GM12874 (cell line): ENCODE results near the gene RAMP3.

Source experiments
- TF ChIP-seq, protein P1 (sequence below): IDR thresholded peaks from 2 replicates; pipeline ENCODE4 v1.5.1; 2011; ENCODE audit warnings: low read depth, mild to moderate bottlenecking, control low read depth, low read length, moderate library complexity; ENCODE audit not compliant: insufficient read depth

RAMP3 gene

DNA sequence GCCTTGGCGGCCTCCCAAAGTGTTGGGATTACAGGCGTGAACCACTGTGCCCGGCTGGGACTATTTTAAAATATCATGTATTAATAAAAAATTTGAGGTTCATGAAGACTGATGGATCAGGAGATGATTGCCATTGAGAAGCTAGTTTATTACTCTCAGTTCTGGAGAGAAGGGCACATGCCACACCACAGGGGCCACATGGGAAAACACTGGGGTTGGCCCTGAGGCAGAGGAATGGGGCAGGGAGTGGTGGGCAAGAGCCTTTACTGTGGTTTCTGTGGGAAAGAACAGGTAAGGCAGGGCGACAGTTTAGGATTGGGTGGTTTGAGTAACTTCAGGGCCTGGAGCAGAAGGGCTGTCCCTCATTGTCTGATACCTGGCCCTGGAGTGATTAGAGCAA, 39.3 kb upstream of the RAMP3 start:
- TF ChIP-seq, protein P1, sequence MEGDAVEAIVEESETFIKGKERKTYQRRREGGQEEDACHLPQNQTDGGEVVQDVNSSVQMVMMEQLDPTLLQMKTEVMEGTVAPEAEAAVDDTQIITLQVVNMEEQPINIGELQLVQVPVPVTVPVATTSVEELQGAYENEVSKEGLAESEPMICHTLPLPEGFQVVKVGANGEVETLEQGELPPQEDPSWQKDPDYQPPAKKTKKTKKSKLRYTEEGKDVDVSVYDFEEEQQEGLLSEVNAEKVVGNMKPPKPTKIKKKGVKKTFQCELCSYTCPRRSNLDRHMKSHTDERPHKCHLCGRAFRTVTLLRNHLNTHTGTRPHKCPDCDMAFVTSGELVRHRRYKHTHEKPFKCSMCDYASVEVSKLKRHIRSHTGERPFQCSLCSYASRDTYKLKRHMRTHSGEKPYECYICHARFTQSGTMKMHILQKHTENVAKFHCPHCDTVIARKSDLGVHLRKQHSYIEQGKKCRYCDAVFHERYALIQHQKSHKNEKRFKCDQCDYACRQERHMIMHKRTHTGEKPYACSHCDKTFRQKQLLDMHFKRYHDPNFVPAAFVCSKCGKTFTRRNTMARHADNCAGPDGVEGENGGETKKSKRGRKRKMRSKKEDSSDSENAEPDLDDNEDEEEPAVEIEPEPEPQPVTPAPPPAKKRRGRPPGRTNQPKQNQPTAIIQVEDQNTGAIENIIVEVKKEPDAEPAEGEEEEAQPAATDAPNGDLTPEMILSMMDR: no peak

DNA sequence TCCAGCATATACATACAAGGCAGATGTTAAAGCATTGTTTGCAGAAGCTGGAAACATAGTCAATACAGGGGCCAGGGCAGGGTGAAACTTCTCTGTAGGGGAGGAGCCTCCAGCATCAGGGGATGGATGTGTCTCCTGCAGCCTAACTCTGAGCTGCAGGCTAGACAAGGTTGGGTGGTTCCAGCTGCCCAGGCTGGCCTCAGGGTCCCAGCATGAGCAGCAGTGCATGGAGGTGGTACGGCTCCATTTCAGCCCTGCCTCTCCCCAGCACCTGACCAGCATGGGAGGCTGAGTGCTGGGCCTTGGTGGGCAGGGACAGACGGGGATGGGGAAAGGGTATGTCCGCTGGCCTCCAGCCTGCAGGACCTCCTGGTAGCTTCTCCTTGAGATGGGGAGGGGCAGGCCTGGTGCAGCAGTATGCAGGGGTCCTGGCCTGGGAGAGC, 38.7 kb upstream of the RAMP3 start:
- TF ChIP-seq, protein P1: no peak

DNA sequence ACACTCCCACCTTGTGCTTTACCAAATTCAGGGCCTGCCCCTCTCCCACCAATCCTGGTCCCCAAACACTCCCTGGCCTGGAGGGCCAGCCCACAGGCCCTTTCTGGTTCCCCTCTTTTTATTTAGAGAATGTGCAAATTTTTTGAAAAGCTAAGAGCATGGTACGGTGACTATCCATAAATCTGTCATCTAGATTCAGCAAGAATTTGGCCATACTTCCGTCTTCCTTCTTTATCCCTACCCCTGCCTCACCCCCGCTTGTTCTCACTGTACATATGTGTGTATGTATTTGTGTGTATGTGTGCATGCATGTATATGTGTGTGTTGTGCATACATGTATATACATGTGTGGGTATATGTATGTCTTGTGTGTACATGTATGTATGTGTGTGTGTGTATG, 38.0 kb upstream of the RAMP3 start:
- TF ChIP-seq, protein P1: no peak

DNA sequence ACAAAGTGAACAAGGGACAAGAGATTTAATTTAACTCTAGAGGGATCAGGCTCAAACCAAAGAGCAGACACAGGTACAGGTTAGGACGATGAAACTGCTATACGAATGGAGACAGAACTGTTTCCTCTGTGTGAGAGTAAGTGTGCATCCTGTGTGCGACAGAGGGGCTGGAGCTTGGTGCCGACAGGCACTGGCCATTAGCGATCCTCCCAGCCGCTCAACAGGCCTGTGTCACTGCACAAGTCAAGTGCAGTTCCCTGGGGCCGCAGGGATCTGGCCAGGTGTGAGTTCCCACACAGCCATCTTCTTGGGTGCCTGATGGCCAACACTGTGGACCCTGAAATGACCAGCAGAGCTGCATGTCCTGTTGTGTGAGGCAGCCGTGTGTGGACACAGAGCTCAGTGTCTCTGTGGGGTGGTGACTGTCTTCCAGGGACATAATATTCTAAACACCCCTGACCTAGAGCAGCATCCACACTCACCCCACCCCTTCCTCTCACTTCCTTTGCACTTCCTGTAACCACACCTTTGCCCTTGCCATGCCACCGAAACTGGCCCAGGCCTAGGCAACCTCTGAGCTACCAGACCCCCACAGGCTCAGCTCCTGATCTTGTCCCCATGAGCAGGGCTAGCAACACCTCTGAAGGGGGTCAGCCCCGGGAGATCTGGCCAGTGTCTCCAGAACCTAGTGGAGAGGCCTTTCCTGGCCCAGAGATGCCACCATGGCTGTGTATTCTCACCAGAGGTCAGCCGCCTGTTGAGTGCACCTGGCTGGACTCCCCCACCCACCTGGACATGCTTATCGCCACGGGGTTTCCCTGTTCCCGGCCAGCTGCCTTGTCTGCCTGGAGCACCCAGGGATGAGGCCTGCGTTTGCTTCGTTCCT, 34.4 kb upstream of the RAMP3 start:
- TF ChIP-seq, protein P1: no peak

DNA sequence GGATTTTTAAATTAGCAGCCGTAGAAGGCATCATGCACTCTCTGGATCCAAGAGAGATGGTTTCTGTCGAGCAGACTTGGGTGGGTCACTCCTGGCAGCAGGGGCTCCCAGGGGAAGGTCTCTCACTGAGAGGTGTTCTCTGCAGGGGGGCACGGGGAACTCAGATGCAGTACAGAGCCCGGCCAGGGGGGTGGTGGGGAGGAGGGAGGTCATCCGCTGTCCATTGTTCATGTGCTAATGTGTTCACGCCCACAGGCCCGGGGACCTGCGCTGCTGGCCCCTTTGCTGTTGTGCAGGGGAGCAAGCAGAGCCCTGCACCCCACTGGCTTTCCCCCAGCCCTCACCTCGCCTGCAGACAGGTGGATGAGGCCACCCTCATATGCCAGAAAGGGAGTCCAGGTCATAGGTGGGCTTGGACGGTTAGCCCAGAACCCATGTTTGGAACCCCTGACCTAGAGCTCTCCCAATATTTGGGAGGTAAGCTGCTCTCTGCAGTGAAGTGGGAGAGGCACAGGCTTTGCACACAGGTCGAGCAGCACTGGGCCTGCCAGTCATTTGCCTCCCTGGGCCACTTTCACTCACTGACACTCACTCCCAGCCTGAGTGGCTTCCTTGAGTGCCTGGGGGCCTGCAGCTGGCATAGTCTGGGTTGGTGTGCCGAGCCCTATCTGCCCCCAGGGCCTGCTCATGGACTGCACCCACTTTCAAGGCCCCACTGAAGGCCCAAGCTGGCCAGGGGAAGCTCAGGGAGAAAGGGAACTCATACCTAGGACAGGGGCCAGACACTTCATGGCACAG, 33.5 kb upstream of the RAMP3 start:
- TF ChIP-seq, protein P1: no peak

DNA sequence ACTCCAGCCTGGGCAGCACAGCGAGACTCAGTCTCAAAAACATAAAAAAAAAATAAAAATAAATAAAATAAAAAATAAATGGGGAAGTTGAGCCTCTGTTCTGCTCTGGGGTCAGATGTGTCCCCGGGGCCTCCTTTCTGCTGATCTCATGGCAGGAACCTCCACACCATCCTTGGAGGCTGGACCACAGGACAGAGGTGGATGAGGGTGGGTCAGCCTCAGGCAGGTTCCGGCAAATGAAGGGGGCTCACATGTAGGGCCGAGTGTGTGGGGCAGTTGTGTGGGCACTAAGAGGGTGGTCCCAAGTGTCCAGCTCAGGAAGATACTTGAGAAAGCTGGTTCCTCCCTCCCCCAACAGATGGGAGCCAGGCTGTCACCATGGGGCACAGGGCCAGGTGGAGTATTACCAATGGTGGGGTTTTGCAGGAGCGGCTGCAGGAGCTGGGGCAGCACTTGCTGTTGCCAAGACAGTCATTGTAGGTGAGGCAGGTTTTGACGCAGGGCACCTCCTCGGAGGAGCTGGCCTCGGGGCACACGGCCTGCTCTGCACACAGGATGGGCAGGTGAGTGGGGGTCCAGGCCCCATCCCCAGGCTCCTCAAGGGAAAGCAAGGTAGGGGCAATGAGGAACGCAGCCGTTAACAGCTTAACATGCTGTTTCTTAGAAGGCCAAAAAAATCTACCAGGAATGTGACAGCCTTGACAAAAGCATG, 32.2 kb upstream of the RAMP3 start:
- TF ChIP-seq, protein P1: no peak

DNA sequence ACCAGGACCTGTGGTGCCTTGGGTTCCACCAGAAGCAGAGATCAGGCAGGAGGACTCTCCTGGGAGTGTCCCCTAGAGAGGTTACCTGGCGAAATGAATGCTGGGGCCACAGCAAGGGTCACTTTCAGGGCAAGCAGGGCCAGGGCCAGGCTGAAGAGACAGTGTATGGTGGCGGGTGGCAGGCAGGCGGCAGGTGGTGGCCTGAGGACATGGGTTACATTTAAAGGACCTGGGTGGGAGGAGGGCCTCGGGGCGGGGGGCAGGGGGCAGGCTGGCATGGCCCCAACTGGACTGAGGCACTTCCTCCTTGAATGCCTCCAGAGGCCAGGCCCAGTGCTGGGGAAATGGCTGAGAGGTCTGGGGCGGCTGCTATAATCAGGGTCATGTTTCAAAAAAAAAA, 31.4 kb upstream of the RAMP3 start:
- TF ChIP-seq, protein P1: no peak
